ENCODE data around the gene EEF1AKMT3.
A peak's percentile ranks its signal among the peaks of the same experiment; 100 is the strongest.

Gene EEF1AKMT3

DNA sequence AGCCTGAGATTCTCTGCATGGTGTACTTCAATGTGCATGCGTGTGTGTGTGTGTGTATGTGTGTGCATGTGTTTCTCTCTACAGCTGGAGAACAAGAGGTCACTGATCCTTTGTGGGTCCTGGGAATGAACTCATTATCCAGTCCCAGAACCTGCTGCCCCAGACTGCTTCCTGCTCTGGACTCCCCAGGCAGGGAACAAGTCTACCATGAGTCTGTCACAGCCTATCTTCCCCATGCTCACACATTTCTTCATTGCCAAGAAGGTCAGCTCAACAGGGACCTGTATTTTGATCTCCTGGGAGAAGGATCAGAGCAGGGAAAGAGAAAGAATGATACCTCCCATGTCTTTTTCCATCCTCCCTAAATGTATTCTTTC, 31.0 kb upstream of the EEF1AKMT3 start:
- peak overlapping the region; percentile 46; the same call in 1 of the 2 replicates for H3K27ac ChIP-seq (ENCODE audit: low read length)
- no peak for TF ChIP-seq EZH2phosphoT487 (IDR thresholded peaks at IDR 0.05; ENCODE audit: low read length)
- TF ChIP-seq EZH2 (optimal IDR thresholded peaks at IDR 0.05; ENCODE audit: low read depth, low read length), result no peak
- TF ChIP-seq, protein P1, sequence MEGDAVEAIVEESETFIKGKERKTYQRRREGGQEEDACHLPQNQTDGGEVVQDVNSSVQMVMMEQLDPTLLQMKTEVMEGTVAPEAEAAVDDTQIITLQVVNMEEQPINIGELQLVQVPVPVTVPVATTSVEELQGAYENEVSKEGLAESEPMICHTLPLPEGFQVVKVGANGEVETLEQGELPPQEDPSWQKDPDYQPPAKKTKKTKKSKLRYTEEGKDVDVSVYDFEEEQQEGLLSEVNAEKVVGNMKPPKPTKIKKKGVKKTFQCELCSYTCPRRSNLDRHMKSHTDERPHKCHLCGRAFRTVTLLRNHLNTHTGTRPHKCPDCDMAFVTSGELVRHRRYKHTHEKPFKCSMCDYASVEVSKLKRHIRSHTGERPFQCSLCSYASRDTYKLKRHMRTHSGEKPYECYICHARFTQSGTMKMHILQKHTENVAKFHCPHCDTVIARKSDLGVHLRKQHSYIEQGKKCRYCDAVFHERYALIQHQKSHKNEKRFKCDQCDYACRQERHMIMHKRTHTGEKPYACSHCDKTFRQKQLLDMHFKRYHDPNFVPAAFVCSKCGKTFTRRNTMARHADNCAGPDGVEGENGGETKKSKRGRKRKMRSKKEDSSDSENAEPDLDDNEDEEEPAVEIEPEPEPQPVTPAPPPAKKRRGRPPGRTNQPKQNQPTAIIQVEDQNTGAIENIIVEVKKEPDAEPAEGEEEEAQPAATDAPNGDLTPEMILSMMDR (IDR thresholded peaks at IDR 0.05; ENCODE audit: low read length), result no peak
- peak overlapping the region; percentile 80 for H3K4me3 ChIP-seq (ENCODE audit: low read length)
- peak overlapping the region; percentile 76 for H3K9ac ChIP-seq (ENCODE audit: low read length)
- no peak for DNase-seq
- no peaks in the 10 kb centered on the region for H3K36me3 ChIP-seq (replicated peaks; ENCODE audit: insufficient read depth, low read length)
- 0 out of 2 replicates have a peak overlapping the region, but pooled peaks have one; percentile 49 for H2AFZ ChIP-seq (ENCODE audit: low read length)
- H3K9me3 ChIP-seq (replicated peaks; ENCODE audit: insufficient read depth, low read length), result no peaks in the 10 kb centered on the region
- peaks cover 28% of the 10 kb centered on the region for H3K4me1 ChIP-seq (ENCODE audit: low read length)
- H3K79me2 ChIP-seq (ENCODE audit: low read length), result peaks cover 45% of the 10 kb centered on the region
- peak overlapping the region; percentile 72 for H3K4me2 ChIP-seq (ENCODE audit: low read depth, low read length)
- H3K27me3 ChIP-seq (replicated peaks; ENCODE audit: insufficient read depth, low read length), result no peaks in the 10 kb centered on the region
- H3F3A ChIP-seq (ENCODE audit: insufficient read depth, low read length), result peaks cover 25% of the 10 kb centered on the region
- no peaks in the 10 kb centered on the region for H3K9me2 ChIP-seq (replicated peaks; ENCODE audit: insufficient read depth, low read length)
- H4K20me1 ChIP-seq (ENCODE audit: insufficient read depth, low read length), result no peaks in the 10 kb centered on the region; the same call in 1 of the 2 replicates

DNA sequence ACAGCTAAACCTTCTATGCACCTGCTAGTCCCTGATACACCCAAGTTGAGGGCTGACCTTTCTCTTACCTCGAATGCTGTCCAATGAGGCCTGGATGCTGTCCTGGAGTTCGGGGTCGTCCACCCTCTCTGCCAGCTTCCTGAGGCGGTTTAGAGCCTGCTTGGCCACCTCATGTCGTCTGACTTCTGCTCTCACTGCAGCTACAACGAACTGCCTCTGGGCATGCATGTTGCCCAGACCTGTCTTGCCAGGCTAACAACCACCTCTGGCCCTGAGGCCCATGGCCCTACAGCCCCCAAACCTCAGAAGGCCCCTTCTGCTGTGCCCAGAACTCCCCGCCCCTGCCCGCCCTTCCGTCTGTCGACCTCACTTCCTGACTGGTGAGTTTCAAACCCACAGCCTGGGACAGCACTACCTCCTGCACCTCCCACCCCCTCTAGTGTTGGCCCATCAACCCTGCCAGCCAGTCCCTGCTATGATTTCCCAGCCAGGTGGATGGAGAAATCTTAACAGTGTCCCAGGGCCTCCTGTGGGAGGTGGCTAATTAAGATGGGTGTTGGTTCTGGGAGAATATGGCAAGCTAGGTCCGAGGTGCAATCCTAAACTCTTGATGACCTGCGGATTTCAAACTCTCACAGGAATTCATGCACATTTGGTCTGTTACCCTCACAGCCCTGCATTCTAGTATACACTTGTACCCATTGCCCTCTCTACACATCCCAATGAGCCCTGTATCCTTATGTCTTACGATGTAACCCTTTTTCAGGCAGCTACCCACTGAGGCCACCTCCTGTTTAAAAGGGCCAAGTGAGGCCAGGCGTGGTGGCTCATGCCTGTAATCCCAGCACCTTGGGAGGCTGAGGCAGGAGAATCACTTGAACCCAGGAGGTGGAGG, 30.3 kb upstream of the EEF1AKMT3 start:
- Histone ChIP-seq H3F3A (ENCODE audit: insufficient read depth, low read length) (peaks cover 32% of the 10 kb centered on the region), H3K4me2 (ENCODE audit: low read depth, low read length) (peak overlapping the region; percentile 72), H3K9ac (ENCODE audit: low read length) (peak overlapping the region; percentile 76), H3K4me1 (ENCODE audit: low read length) (peaks cover 28% of the 10 kb centered on the region), H3K79me2 (ENCODE audit: low read length) (peaks cover 42% of the 10 kb centered on the region), H3K27ac (ENCODE audit: low read length) (peak overlapping the region; percentile 46; the same call in 1 of the 2 replicates), H3K27me3 (replicated peaks; ENCODE audit: insufficient read depth, low read length) (no peaks in the 10 kb centered on the region), H4K20me1 (ENCODE audit: insufficient read depth, low read length) (no peaks in the 10 kb centered on the region; the same call in 1 of the 2 replicates), H3K9me3 (replicated peaks; ENCODE audit: insufficient read depth, low read length) (no peaks in the 10 kb centered on the region), H3K36me3 (replicated peaks; ENCODE audit: insufficient read depth, low read length) (0 out of 2 replicates have a peak, but pooled peaks cover 2% of the 10 kb centered on the region), H2AFZ (ENCODE audit: low read length) (peak overlapping the region; percentile 73), H3K4me3 (ENCODE audit: low read length) (peak overlapping the region; percentile 80), H3K9me2 (replicated peaks; ENCODE audit: insufficient read depth, low read length) (no peaks in the 10 kb centered on the region)
- TF ChIP-seq, protein P1 (IDR thresholded peaks at IDR 0.05; ENCODE audit: low read length), result peak; percentile 70
- TF ChIP-seq EZH2 (optimal IDR thresholded peaks at IDR 0.05; ENCODE audit: low read depth, low read length), result no peak
- DNase-seq, result peak; percentile 82

DNA sequence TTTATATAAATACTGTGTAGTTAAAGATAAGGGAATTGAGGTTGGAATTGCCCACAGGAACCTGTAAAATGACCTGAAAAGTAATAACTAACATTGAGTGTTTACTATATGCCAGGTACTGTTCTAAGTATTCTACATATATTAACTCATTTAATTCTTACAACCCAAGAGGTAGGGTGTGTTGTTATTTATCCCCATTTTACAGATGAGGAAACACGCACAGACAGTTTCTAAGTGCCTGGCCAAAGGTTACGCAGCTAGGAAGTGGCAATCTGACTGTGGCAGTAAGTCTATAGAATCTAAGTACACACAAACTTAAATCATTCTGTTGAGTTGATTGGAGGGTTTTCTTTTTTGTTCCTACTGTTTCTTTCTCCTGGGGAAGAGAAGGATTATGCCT, 28.6 kb upstream of the EEF1AKMT3 start:
- DNase-seq, result no peak
- Histone ChIP-seq H3K4me3 (ENCODE audit: low read length) (peak overlapping the region; percentile 82), H3K79me2 (ENCODE audit: low read length) (peaks cover 43% of the 10 kb centered on the region), H3K4me2 (ENCODE audit: low read depth, low read length) (peak overlapping the region; percentile 34), H3K27me3 (replicated peaks; ENCODE audit: insufficient read depth, low read length) (no peaks in the 10 kb centered on the region), H3K36me3 (replicated peaks; ENCODE audit: insufficient read depth, low read length) (0 out of 2 replicates have a peak, but pooled peaks cover 3% of the 10 kb centered on the region), H3K4me1 (ENCODE audit: low read length) (peaks cover 28% of the 10 kb centered on the region), H3K9me3 (replicated peaks; ENCODE audit: insufficient read depth, low read length) (no peaks in the 10 kb centered on the region), H4K20me1 (ENCODE audit: insufficient read depth, low read length) (no peaks in the 10 kb centered on the region; the same call in 1 of the 2 replicates), H3F3A (ENCODE audit: insufficient read depth, low read length) (peaks cover 42% of the 10 kb centered on the region), H3K9ac (ENCODE audit: low read length) (peak overlapping the region; percentile 87; the same call in 1 of the 2 replicates), H2AFZ (ENCODE audit: low read length) (peak overlapping the region; percentile 56), H3K9me2 (replicated peaks; ENCODE audit: insufficient read depth, low read length) (no peaks in the 10 kb centered on the region), H3K27ac (ENCODE audit: low read length) (peak overlapping the region; percentile 75; the same call in 1 of the 2 replicates)
- TF ChIP-seq EZH2phosphoT487 (IDR thresholded peaks at IDR 0.05; ENCODE audit: low read length) (no peak), EZH2 (optimal IDR thresholded peaks at IDR 0.05; ENCODE audit: low read depth, low read length) (no peak)
- TF ChIP-seq, protein P1 (IDR thresholded peaks at IDR 0.05; ENCODE audit: low read length), result no peak

Data from MM.1S (cell line).